RWPE1 (cell line): ENCODE results near the gene CLASRP.
A peak's percentile ranks its signal among the peaks of the same experiment; 100 is the strongest.

Experiments used
- CTCF ChIA-PET: fragments of 350-600 bp; sonication (Branson Sonifier 250); formaldehyde crosslinking; extraction: SDS; loops from one replicate; lab custom pipeline; 2021; lab: Yijun Ruan, JAX
- POLR2A ChIA-PET: fragments of 400-600 bp; formaldehyde crosslinking; extraction: SDS; loops from one replicate; lab custom pipeline; 2020; ENCODE audit warnings: antibody characterized with exemption; ENCODE audit not compliant: low non-redundant PET; lab: Yijun Ruan, JAX
- DNase-seq: peaks from one replicate; pipeline ENCODE4 v3.0.0; 2012; ENCODE audit warnings: low spot score
- H3K27ac ChIP-seq: fragments of 450-650 bp; 2 replicates; pipeline ENCODE4 v1.5.1; 2017
- CTCF ChIP-seq: fragments of 450-650 bp; conservative IDR thresholded peaks from 2 replicates; pipeline ENCODE4 v1.5.1; 2017; ENCODE audit warnings: low read depth, mild to moderate bottlenecking

Gene CLASRP

GRCh38 chr19:45094707-45095106 lies 55.9 kb downstream of the CLASRP start:
- CTCF ChIA-PET = interaction anchor here (0.6 to 1.2 kb wide), 2 partner anchors 35 to 41 kb away, joined by 4 to 6 read pairs; no protein-coding TSS in a partner anchor
- no peak for TF ChIP-seq CTCF
- DNase-seq = no peak
- peak overlapping the region; percentile 93 for H3K27ac ChIP-seq
- POLR2A ChIA-PET = no interaction called here

GRCh38 chr19:45095496-45096413 lies 56.9 kb downstream of the CLASRP start:
- no peak for TF ChIP-seq CTCF
- H3K27ac ChIP-seq = peak overlapping the region; percentile 93
- no peak for DNase-seq
- ChIA-PET CTCF (interaction anchor here (0.6 kb wide), 1 partner anchor 40 kb away, joined by 4 read pairs; no protein-coding TSS in a partner anchor), POLR2A (no interaction called here)

GRCh38 chr19:45096700-45097099 lies 57.9 kb downstream of the CLASRP start:
- no peak for TF ChIP-seq CTCF
- ChIA-PET CTCF (interaction anchor here (0.6 kb wide), 1 partner anchor 47 kb away, joined by 5 read pairs; no protein-coding TSS in a partner anchor), POLR2A (no interaction called here)
- peak overlapping the region; percentile 93 for H3K27ac ChIP-seq
- no peak for DNase-seq

- ChIA-PET CTCF (no interaction called here), POLR2A (no interaction called here)
These were observed 58.6 kb downstream of the CLASRP start for GRCh38 chr19:45097450-45097775.

GRCh38 chr19:45097776-45098520 lies 59.1 kb downstream of the CLASRP start:
- peak; percentile 90 for DNase-seq
- peak overlapping the region; percentile 93 for H3K27ac ChIP-seq
- TF ChIP-seq CTCF = no peak
- POLR2A ChIA-PET = no interaction called here
- CTCF ChIA-PET = no interaction called here

More at GRCh38 chr19:45097450-45097775, 58.6 kb downstream of the CLASRP start:
- H3K27ac ChIP-seq = peak overlapping the region; percentile 93
- TF ChIP-seq CTCF = no peak
- DNase-seq = no peak
